ENCODE results near the gene CHD2. TPM values are rescaled to one million over a fixed set of nuclear protein-coding genes. Genes with fewer than 3 reads are reported as not detected.

Gene CHD2
- total RNA-seq, 1 donor from 2014 or later, result 89.9 TPM

DNA sequence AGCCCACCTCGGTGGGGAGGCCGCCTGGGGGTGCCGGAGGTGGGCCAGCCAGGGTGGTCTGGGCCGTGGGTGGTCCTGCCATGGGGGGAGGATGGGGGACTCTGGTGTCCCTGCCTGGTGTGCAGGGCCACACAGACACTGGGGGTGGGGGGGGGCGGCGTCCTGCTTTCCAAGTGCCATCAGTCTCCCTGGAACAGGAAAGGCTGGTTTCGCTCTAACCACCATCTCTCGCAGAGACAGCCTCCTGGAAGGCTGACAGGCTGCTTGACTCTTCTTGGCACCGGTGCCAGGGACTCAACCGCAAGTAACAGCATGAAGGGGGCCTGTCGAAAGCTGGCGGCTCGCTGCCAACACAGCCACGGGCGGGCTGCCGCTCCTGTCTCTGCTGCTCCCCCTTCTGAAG lies 148.6 kb downstream of the CHD2 start:
- TF ChIP-seq, protein P1, sequence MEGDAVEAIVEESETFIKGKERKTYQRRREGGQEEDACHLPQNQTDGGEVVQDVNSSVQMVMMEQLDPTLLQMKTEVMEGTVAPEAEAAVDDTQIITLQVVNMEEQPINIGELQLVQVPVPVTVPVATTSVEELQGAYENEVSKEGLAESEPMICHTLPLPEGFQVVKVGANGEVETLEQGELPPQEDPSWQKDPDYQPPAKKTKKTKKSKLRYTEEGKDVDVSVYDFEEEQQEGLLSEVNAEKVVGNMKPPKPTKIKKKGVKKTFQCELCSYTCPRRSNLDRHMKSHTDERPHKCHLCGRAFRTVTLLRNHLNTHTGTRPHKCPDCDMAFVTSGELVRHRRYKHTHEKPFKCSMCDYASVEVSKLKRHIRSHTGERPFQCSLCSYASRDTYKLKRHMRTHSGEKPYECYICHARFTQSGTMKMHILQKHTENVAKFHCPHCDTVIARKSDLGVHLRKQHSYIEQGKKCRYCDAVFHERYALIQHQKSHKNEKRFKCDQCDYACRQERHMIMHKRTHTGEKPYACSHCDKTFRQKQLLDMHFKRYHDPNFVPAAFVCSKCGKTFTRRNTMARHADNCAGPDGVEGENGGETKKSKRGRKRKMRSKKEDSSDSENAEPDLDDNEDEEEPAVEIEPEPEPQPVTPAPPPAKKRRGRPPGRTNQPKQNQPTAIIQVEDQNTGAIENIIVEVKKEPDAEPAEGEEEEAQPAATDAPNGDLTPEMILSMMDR (IDR thresholded peaks at IDR 0.05), result no peak
- no peak overlapping the region for H3K27ac Mint-ChIP-seq (ENCODE audit: unreplicated experiment)
- no peaks in the 10 kb centered on the region for H3K4me1 Mint-ChIP-seq (ENCODE audit: unreplicated experiment)
- H3K4me3 Mint-ChIP-seq (ENCODE audit: unreplicated experiment), result no peak overlapping the region
- no peaks in the 10 kb centered on the region for H3K27me3 Mint-ChIP-seq (ENCODE audit: unreplicated experiment)
- H3K9me3 Mint-ChIP-seq (ENCODE audit: unreplicated experiment), result peaks cover 3% of the 10 kb centered on the region
- DNase-seq (ENCODE audit: extremely low spot score, unreplicated experiment), result no peak
- peaks cover 35% of the 10 kb centered on the region for H3K36me3 Mint-ChIP-seq (ENCODE audit: unreplicated experiment)

DNA sequence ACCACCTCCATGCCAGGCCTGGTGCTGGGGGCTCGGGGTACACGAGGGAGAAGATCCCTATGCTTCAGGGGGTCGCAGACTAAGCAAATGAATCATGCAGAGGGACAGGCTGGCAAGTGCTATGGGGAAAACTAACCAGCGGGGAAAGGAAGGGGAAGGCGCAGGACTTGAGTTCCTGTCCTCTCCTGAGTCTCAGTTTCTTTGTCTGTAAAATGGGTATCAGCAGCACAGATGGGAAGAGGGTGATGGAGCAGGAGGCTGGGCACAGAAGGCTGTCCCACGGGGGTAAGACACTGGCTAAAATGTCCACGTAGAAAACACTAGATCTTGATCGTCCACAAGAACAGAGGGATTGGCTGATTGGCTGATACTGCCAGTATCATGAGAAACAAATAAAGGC lies 149.1 kb downstream of the CHD2 start:
- no peak overlapping the region for H3K4me3 Mint-ChIP-seq (ENCODE audit: unreplicated experiment)
- H3K9me3 Mint-ChIP-seq (ENCODE audit: unreplicated experiment), result peaks cover 3% of the 10 kb centered on the region
- no peaks in the 10 kb centered on the region for H3K27me3 Mint-ChIP-seq (ENCODE audit: unreplicated experiment)
- peaks cover 34% of the 10 kb centered on the region for H3K36me3 Mint-ChIP-seq (ENCODE audit: unreplicated experiment)
- TF ChIP-seq, protein P1 (IDR thresholded peaks at IDR 0.05), result no peak
- no peak for DNase-seq (ENCODE audit: extremely low spot score, unreplicated experiment)
- H3K4me1 Mint-ChIP-seq (ENCODE audit: unreplicated experiment), result no peaks in the 10 kb centered on the region
- H3K27ac Mint-ChIP-seq (ENCODE audit: unreplicated experiment), result no peak overlapping the region

- Mint-ChIP-seq H3K27me3 (ENCODE audit: unreplicated experiment) (no peaks in the 10 kb centered on the region), H3K27ac (ENCODE audit: unreplicated experiment) (no peak overlapping the region), H3K9me3 (ENCODE audit: unreplicated experiment) (peaks cover 3% of the 10 kb centered on the region), H3K4me3 (ENCODE audit: unreplicated experiment) (no peak overlapping the region), H3K4me1 (ENCODE audit: unreplicated experiment) (no peaks in the 10 kb centered on the region), H3K36me3 (ENCODE audit: unreplicated experiment) (peaks cover 34% of the 10 kb centered on the region)
- TF ChIP-seq, protein P1 (IDR thresholded peaks at IDR 0.05), result no peak
- no peak for DNase-seq (ENCODE audit: extremely low spot score, unreplicated experiment)
These were observed 149.9 kb downstream of the CHD2 start for GRCh38 chr15:93049914-93050578.

- Mint-ChIP-seq H3K27me3 (ENCODE audit: unreplicated experiment) (no peaks in the 10 kb centered on the region), H3K27ac (ENCODE audit: unreplicated experiment) (no peak overlapping the region), H3K9me3 (ENCODE audit: unreplicated experiment) (peaks cover 3% of the 10 kb centered on the region), H3K36me3 (ENCODE audit: unreplicated experiment) (peaks cover 32% of the 10 kb centered on the region), H3K4me1 (ENCODE audit: unreplicated experiment) (no peaks in the 10 kb centered on the region), H3K4me3 (ENCODE audit: unreplicated experiment) (no peak overlapping the region)
- TF ChIP-seq, protein P1 (IDR thresholded peaks at IDR 0.05), result no peak
- DNase-seq (ENCODE audit: extremely low spot score, unreplicated experiment), result no peak
These were observed 150.5 kb downstream of the CHD2 start for GRCh38 chr15:93050648-93051047.

DNA sequence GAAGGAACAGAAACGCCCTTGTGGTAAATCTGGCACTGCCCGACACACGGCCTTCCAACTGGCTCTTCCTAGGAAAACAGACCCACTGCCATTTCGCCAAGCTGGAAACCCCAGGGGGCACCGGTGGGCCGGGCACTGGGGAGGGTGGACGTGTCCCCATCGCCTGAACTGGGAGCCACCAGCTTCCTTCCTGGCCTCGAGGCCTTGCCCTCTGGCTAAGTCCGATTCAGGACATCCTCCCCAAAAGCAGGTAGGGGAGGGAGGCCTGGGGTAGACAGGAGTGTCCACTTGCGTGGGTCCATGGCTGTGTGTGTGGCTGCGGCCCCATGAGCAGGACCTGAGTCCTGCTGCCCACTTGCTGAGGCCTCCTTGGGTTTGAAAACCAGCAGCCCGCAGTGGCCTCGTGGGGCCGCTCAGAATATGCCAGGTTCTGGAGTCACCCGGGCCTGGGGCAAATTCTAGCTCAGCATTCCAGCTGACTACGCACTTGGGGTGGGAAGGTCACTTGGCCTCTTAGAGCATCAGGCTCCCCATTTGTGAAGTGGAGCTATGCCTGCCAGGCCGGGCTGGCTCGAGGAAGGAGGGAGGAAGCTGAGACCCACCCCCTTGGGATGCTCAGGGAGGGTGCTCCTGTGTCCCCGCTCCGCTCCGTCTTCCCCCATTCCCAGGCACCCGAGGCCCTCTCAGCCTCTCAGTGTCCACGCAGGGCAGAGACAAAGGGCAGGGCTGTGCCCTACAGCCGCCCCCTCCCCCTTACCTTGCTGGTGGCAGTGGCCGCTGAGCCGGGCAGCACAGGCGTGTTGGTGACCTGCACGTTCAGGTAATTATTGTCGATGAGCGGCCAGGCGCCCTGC lies 151.3 kb downstream of the CHD2 start:
- Mint-ChIP-seq H3K4me1 (ENCODE audit: unreplicated experiment) (no peaks in the 10 kb centered on the region), H3K27ac (ENCODE audit: unreplicated experiment) (no peak overlapping the region), H3K27me3 (ENCODE audit: unreplicated experiment) (no peaks in the 10 kb centered on the region)

More for the DNA sequence above, 151.3 kb downstream of the CHD2 start:
- DNase-seq (ENCODE audit: extremely low spot score, unreplicated experiment), result no peak
- TF ChIP-seq, protein P1 (IDR thresholded peaks at IDR 0.05), result no peak
- no peaks in the 10 kb centered on the region for H3K9me3 Mint-ChIP-seq (ENCODE audit: unreplicated experiment)
- H3K4me3 Mint-ChIP-seq (ENCODE audit: unreplicated experiment), result no peak overlapping the region
- H3K36me3 Mint-ChIP-seq (ENCODE audit: unreplicated experiment), result peaks cover 24% of the 10 kb centered on the region

Data from osteocyte (in vitro differentiated cells).